SK-N-SH treated with all-trans-retinoic acid at 6 μM for 48 hours (cell line): ENCODE measurements around the gene COL8A2.

Experiments
- ATAC-seq: fragments of 200-7000 bp; cut with Tn5 transposase; 3 replicates; pipeline ENCODE4 v1.9.1; 2020; ENCODE audit warnings: mild to moderate bottlenecking, moderate library complexity
- BACH2 ChIP-seq: fragments of 250-450 bp; sonication (Bioruptor Pico); IDR thresholded peaks from 2 replicates; pipeline ENCODE4 v1.9.0; 2021; ENCODE audit warnings: mild to moderate bottlenecking, borderline replicate concordance
- CREB5 ChIP-seq: fragments of 250-450 bp; sonication (Bioruptor Pico); IDR thresholded peaks from 2 replicates; pipeline ENCODE4 v1.5.1; 2020; ENCODE audit warnings: low read depth, mild to moderate bottlenecking, moderate library complexity
- CSDC2 ChIP-seq: fragments of 250-450 bp; sonication (Bioruptor Pico); IDR thresholded peaks from 2 replicates; pipeline ENCODE4 v1.5.0; 2020; ENCODE audit warnings: mild to moderate bottlenecking, moderate library complexity
- ESRRG ChIP-seq: fragments of 250-450 bp; sonication (Bioruptor Pico); IDR thresholded peaks from 2 replicates; pipeline ENCODE4 v1.6.1; 2021; ENCODE audit warnings: mild to moderate bottlenecking
- GLIS3 ChIP-seq: fragments of 250-450 bp; sonication (Bioruptor Pico); IDR thresholded peaks from 2 replicates; pipeline ENCODE4 v1.5.0; 2020; ENCODE audit warnings: mild to moderate bottlenecking, moderate library complexity
- ISL1 ChIP-seq: fragments of 250-450 bp; sonication (Bioruptor Pico); IDR thresholded peaks from 2 replicates; pipeline ENCODE4 v2.1.2; 2022; ENCODE audit warnings: mild to moderate bottlenecking, moderate library complexity
- OSR1 ChIP-seq: fragments of 250-450 bp; sonication (Bioruptor Pico); IDR thresholded peaks from 2 replicates; pipeline ENCODE4 v1.8.0; 2022; ENCODE audit warnings: moderate library complexity, mild to moderate bottlenecking, inconsistent platforms
- PPARA ChIP-seq: fragments of 250-450 bp; sonication (Bioruptor Pico); IDR thresholded peaks from 2 replicates; pipeline ENCODE4 v1.5.0; 2020; ENCODE audit warnings: mild to moderate bottlenecking, borderline replicate concordance
- RARB ChIP-seq: fragments of 250-450 bp; sonication (Bioruptor Pico); IDR thresholded peaks from 2 replicates; pipeline ENCODE4 v1.8.0; 2021; ENCODE audit warnings: mild to moderate bottlenecking, moderate library complexity
- SNAI2 ChIP-seq: fragments of 250-450 bp; sonication (Bioruptor Pico); IDR thresholded peaks from 2 replicates; pipeline ENCODE4 v1.5.0; 2020; ENCODE audit warnings: mild to moderate bottlenecking, moderate library complexity
- TOX ChIP-seq: fragments of 250-450 bp; sonication (Bioruptor Pico); IDR thresholded peaks from 2 replicates; pipeline ENCODE4 v1.8.0; 2021; ENCODE audit warnings: mild to moderate bottlenecking, moderate library complexity, borderline replicate concordance
- ZC3H10 ChIP-seq: fragments of 250-450 bp; sonication (Bioruptor Pico); IDR thresholded peaks from 2 replicates; pipeline ENCODE4 v1.5.1; 2021; ENCODE audit warnings: mild to moderate bottlenecking, moderate library complexity
- ZFP3 ChIP-seq: fragments of 250-450 bp; sonication (Bioruptor Pico); IDR thresholded peaks from 2 replicates; pipeline ENCODE4 v1.5.0; 2020; ENCODE audit warnings: mild to moderate bottlenecking, moderate library complexity
- ZNF565 ChIP-seq: fragments of 450-650 bp; formaldehyde crosslinking; conservative IDR thresholded peaks from 2 replicates; pipeline ENCODE4 v1.5.0; 2020; ENCODE audit warnings: low read depth, mild to moderate bottlenecking, moderate library complexity
- ZNF8 ChIP-seq: fragments of 450-650 bp; formaldehyde crosslinking; IDR thresholded peaks from 2 replicates; pipeline ENCODE4 v1.5.0; 2020; ENCODE audit warnings: mild to moderate bottlenecking, moderate library complexity
- TF ChIP-seq, protein P1 (sequence below): fragments of 250-450 bp; sonication (Bioruptor Pico); IDR thresholded peaks from 2 replicates; pipeline ENCODE4 v1.5.1; 2021; ENCODE audit warnings: mild to moderate bottlenecking, moderate library complexity
- TF ChIP-seq, protein P2 (sequence below): fragments of 250-450 bp; sonication (Bioruptor Pico); IDR thresholded peaks from 2 replicates; pipeline ENCODE4 v1.8.0; 2020; ENCODE audit warnings: mild to moderate bottlenecking, moderate library complexity, borderline replicate concordance
- TF ChIP-seq, protein P3 (sequence below): fragments of 250-450 bp; sonication (Bioruptor Pico); IDR thresholded peaks from 2 replicates; pipeline ENCODE4 v1.5.0; 2020; ENCODE audit warnings: mild to moderate bottlenecking, moderate library complexity
- TF ChIP-seq, protein P4 (sequence below): fragments of 250-450 bp; sonication (Bioruptor Pico); IDR thresholded peaks from 2 replicates; pipeline ENCODE4 v1.8.0; 2021; ENCODE audit warnings: low read depth, mild to moderate bottlenecking, moderate library complexity, borderline replicate concordance

The COL8A2 gene

GRCh38 chr1:36122062-36123030 is 2.7 kb downstream of the COL8A2 start:
- ATAC-seq: no peak
- no peak for TF ChIP-seq ZNF565 (CRISPR knock-in tag)
- no peak for TF ChIP-seq GLIS3 (CRISPR knock-in tag)
- no peak for TF ChIP-seq RARB (CRISPR knock-in tag)
- TF ChIP-seq ZNF8: no peak
- TF ChIP-seq BACH2 (CRISPR knock-in tag): no peak
- no peak for TF ChIP-seq ISL1 (CRISPR knock-in tag)
- TF ChIP-seq ESRRG (CRISPR knock-in tag): no peak
- TF ChIP-seq CSDC2 (CRISPR knock-in tag): no peak

DNA sequence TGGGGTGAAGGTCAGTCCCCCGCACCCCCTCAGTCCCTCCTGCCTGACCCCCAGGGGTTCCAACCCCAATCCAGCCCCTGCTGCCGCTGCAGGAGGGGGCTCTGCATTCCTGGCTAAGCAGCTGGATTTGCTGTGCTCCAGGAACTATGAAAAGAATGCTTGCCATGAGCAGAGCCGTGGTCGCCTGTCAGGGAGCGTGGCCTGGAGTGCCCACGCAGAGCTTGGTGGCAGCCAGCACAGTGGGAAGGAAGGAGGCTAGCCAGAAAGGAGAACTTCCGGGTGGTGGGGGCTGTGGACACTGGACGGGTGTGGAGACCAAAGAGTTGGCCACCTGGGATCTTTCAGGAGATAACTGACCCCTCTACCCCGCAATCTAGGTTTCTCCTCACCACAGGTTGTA is 5.6 kb downstream of the COL8A2 start:
- no peak for ATAC-seq
- TF ChIP-seq, protein P1, sequence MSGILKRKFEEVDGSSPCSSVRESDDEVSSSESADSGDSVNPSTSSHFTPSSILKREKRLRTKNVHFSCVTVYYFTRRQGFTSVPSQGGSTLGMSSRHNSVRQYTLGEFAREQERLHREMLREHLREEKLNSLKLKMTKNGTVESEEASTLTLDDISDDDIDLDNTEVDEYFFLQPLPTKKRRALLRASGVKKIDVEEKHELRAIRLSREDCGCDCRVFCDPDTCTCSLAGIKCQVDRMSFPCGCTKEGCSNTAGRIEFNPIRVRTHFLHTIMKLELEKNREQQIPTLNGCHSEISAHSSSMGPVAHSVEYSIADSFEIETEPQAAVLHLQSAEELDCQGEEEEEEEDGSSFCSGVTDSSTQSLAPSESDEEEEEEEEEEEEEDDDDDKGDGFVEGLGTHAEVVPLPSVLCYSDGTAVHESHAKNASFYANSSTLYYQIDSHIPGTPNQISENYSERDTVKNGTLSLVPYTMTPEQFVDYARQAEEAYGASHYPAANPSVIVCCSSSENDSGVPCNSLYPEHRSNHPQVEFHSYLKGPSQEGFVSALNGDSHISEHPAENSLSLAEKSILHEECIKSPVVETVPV (CRISPR knock-in tag): no peak
- no peak for TF ChIP-seq CREB5 (CRISPR knock-in tag)
- TF ChIP-seq, protein P2, sequence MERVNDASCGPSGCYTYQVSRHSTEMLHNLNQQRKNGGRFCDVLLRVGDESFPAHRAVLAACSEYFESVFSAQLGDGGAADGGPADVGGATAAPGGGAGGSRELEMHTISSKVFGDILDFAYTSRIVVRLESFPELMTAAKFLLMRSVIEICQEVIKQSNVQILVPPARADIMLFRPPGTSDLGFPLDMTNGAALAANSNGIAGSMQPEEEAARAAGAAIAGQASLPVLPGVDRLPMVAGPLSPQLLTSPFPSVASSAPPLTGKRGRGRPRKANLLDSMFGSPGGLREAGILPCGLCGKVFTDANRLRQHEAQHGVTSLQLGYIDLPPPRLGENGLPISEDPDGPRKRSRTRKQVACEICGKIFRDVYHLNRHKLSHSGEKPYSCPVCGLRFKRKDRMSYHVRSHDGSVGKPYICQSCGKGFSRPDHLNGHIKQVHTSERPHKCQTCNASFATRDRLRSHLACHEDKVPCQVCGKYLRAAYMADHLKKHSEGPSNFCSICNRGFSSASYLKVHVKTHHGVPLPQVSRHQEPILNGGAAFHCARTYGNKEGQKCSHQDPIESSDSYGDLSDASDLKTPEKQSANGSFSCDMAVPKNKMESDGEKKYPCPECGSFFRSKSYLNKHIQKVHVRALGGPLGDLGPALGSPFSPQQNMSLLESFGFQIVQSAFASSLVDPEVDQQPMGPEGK: no peak
- no peak for TF ChIP-seq OSR1 (CRISPR knock-in tag)
- no peak for TF ChIP-seq ZFP3 (CRISPR knock-in tag)
- TF ChIP-seq ZC3H10 (CRISPR knock-in tag): no peak

DNA sequence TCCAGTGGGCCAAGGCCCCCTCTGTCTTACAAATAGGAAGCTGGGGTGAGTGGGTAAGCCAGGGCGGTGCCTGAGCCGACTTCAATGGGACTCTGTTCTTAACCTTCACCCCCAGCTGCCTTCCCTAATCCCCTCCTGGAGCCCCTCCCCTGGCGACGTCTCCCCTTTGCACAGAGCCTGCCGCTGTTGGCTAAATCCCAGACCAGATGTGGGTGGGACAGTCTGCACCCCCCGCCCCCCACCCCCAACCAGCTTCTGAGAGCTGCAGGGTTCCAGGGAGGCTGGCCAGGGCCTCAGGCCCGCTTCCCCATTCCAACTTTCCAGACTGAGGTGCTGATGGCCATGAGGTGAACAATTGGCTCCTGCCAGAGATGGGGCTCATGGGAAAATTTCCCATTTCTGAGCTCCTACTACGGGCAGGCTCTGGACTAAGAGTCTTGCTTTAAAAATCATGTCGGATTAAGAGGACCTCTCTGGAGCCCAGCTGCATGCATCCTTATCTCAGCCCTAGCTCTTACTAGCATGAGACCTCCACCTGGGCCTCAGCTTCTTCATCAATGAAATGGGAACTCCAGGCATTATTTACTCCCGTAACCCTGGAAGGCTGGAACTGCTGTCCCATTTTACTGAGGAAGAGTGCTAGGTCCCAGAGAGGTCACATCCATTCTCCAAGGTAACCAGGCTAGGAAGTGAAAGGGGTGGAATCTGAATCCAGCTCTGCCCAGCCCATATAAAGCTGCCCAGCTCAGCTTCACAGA is 6.4 kb downstream of the COL8A2 start:
- ATAC-seq: no peak
- TF ChIP-seq CREB5 (CRISPR knock-in tag) (no peak), CSDC2 (CRISPR knock-in tag) (no peak), OSR1 (CRISPR knock-in tag) (no peak), SNAI2 (CRISPR knock-in tag) (no peak), BACH2 (CRISPR knock-in tag) (no peak), ZFP3 (CRISPR knock-in tag) (no peak), ESRRG (CRISPR knock-in tag) (no peak), ISL1 (CRISPR knock-in tag) (no peak), ZNF8 (no peak), PPARA (CRISPR knock-in tag) (no peak), TOX (CRISPR knock-in tag) (no peak), ZNF565 (CRISPR knock-in tag) (no peak)
- TF ChIP-seq, protein P2: no peak
- TF ChIP-seq, protein P3, sequence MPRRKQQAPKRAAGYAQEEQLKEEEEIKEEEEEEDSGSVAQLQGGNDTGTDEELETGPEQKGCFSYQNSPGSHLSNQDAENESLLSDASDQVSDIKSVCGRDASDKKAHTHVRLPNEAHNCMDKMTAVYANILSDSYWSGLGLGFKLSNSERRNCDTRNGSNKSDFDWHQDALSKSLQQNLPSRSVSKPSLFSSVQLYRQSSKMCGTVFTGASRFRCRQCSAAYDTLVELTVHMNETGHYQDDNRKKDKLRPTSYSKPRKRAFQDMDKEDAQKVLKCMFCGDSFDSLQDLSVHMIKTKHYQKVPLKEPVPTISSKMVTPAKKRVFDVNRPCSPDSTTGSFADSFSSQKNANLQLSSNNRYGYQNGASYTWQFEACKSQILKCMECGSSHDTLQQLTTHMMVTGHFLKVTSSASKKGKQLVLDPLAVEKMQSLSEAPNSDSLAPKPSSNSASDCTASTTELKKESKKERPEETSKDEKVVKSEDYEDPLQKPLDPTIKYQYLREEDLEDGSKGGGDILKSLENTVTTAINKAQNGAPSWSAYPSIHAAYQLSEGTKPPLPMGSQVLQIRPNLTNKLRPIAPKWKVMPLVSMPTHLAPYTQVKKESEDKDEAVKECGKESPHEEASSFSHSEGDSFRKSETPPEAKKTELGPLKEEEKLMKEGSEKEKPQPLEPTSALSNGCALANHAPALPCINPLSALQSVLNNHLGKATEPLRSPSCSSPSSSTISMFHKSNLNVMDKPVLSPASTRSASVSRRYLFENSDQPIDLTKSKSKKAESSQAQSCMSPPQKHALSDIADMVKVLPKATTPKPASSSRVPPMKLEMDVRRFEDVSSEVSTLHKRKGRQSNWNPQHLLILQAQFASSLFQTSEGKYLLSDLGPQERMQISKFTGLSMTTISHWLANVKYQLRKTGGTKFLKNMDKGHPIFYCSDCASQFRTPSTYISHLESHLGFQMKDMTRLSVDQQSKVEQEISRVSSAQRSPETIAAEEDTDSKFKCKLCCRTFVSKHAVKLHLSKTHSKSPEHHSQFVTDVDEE (CRISPR knock-in tag): no peak
- TF ChIP-seq, protein P4, sequence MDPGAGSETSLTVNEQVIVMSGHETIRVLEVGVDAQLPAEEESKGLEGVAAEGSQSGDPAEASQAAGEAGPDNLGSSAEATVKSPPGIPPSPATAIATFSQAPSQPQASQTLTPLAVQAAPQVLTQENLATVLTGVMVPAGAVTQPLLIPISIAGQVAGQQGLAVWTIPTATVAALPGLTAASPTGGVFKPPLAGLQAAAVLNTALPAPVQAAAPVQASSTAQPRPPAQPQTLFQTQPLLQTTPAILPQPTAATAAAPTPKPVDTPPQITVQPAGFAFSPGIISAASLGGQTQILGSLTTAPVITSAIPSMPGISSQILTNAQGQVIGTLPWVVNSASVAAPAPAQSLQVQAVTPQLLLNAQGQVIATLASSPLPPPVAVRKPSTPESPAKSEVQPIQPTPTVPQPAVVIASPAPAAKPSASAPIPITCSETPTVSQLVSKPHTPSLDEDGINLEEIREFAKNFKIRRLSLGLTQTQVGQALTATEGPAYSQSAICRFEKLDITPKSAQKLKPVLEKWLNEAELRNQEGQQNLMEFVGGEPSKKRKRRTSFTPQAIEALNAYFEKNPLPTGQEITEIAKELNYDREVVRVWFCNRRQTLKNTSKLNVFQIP (CRISPR knock-in tag): no peak
